Ovary (tissue), 3 donors: ENCODE results near the gene PIAS1.

Experiments
- CTCF ChIP-seq, 3 donors: fragments of 450-650 bp in 2 of 3; fragments of 200-600 bp in 1 of 3; IDR thresholded peaks; one replicate each; pipeline versions ENCODE4 v1.5.1 to v1.8.0; 2016 to 2022; ENCODE audit warnings: antibody characterized with exemption in 3 of 3, mild to moderate bottlenecking in 1 of 3
- EP300 ChIP-seq: sonication (generic); formaldehyde crosslinking; IDR thresholded peaks from one replicate; pipeline ENCODE4 v1.6.1; 2017; ENCODE audit warnings: antibody characterized with exemption
- POLR2A ChIP-seq: fragments of 450-650 bp; IDR thresholded peaks from one replicate; pipeline ENCODE4 v1.6.1; 2017; ENCODE audit warnings: antibody characterized with exemption, mild to moderate bottlenecking, moderate library complexity
- donor health status: DM: no; HTN: no; CAD: no.

GRCh38 chr15:68201153-68201878 is 147.2 kb downstream of the PIAS1 start:
- no peak for TF ChIP-seq POLR2A
- no peak for TF ChIP-seq CTCF (IDR thresholded peaks at IDR 0.05)
- TF ChIP-seq EP300: no peak
